Brain microvascular endothelial cell (primary cell): ENCODE measurements around the gene STYXL2.

Experiments used
- DNase-seq: peaks from one replicate; pipeline ENCODE4 v3.0.0-alpha.2; 2020
- H3K27ac ChIP-seq: fragments of 250-450 bp; sonication (Bioruptor Pico); 2 replicates; pipeline ENCODE4 v1.5.1; 2020; ENCODE audit warnings: mild to moderate bottlenecking, moderate library complexity
- H3K27me3 ChIP-seq: fragments of 250-450 bp; sonication (Bioruptor Pico); replicated peaks from 2 replicates; pipeline ENCODE4 v1.5.1; 2020; ENCODE audit warnings: mild to moderate bottlenecking
- H3K36me3 ChIP-seq: fragments of 250-450 bp; sonication (Bioruptor Pico); replicated peaks from 2 replicates; pipeline ENCODE4 v1.5.1; 2020; ENCODE audit warnings: mild to moderate bottlenecking
- H3K4me3 ChIP-seq: 2 replicates; pipeline ENCODE4 v1.5.1; 2011; ENCODE audit warnings: low read depth, mild to moderate bottlenecking, control low read depth, low read length, moderate library complexity
- in situ Hi-C: cut with HindIII; loops from 2 replicates; pipeline ENCODE4 v1.10.0; 2017; ENCODE audit warnings: low sequenced_read_pairs, low pct_ligation_motif_present
- TF ChIP-seq, protein P1 (sequence below): IDR thresholded peaks from 2 replicates; pipeline ENCODE4 v1.5.1; 2011; ENCODE audit warnings: low read depth, mild to moderate bottlenecking, moderate library complexity, low read length, control low read depth, inconsistent platforms; ENCODE audit errors: missing control alignments

STYXL2 gene

DNA sequence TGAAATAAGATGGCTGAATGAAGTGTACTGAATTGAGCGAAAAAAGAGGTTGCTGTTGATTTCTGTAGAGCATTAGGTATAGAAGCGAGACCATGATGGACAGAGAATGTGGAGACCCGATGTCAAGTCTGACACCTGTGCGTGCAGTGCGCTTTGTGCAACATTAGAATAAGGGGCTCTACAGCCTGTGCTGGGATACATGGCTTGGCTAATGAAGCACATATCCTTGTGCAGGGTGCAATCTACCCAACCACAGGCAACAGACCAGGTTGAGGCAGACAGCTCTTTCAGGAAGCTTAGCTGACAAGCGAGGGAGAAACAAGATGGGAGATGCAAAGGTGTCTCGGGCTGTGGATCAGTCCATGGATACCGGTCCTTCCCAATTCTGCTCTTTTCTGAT, 22.6 kb upstream of the STYXL2 start:
- in situ Hi-C loops, result no loop called here

DNA sequence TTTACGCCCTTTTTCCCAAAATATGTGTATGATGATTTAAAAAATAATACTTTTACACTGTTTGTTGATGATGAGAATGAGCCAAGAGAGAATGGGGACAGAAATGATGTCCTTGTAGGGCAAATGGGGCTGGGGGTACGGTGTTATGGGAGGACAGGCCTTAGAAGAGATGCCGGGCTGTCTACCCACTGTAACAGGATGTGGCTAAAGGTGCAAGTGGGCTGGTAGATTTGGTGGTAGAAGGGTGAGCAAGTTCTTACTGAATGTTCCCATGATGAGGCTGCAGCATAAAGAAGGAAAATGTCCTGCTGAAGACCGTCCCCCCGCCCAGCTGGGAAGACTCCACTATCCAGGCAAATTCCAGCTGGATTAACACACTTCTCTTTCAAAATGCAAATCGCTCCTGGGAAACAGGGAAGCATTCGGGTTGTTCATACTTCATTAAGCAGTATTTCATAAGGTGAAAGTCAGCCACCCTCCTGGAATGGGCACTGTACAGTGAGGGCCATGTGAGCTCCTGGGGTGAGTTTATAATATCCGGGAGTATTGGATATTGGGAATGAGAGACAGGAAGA, 17.7 kb upstream of the STYXL2 start:
- in situ Hi-C loops, result no loop called here
- H3K36me3 ChIP-seq, result no peaks in the 10 kb centered on the region
- no peak for DNase-seq
- H3K4me3 ChIP-seq, result no peak overlapping the region
- TF ChIP-seq, protein P1, sequence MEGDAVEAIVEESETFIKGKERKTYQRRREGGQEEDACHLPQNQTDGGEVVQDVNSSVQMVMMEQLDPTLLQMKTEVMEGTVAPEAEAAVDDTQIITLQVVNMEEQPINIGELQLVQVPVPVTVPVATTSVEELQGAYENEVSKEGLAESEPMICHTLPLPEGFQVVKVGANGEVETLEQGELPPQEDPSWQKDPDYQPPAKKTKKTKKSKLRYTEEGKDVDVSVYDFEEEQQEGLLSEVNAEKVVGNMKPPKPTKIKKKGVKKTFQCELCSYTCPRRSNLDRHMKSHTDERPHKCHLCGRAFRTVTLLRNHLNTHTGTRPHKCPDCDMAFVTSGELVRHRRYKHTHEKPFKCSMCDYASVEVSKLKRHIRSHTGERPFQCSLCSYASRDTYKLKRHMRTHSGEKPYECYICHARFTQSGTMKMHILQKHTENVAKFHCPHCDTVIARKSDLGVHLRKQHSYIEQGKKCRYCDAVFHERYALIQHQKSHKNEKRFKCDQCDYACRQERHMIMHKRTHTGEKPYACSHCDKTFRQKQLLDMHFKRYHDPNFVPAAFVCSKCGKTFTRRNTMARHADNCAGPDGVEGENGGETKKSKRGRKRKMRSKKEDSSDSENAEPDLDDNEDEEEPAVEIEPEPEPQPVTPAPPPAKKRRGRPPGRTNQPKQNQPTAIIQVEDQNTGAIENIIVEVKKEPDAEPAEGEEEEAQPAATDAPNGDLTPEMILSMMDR, result no peak
- H3K27ac ChIP-seq, result no peak overlapping the region
- peaks cover 12% of the 10 kb centered on the region for H3K27me3 ChIP-seq

More for the DNA sequence above, 22.6 kb upstream of the STYXL2 start:
- no peaks in the 10 kb centered on the region for H3K36me3 ChIP-seq
- TF ChIP-seq, protein P1, result no peak
- H3K27me3 ChIP-seq, result peaks cover 2% of the 10 kb centered on the region
- H3K27ac ChIP-seq, result no peak overlapping the region
- no peak for DNase-seq
- no peak overlapping the region for H3K4me3 ChIP-seq

DNA sequence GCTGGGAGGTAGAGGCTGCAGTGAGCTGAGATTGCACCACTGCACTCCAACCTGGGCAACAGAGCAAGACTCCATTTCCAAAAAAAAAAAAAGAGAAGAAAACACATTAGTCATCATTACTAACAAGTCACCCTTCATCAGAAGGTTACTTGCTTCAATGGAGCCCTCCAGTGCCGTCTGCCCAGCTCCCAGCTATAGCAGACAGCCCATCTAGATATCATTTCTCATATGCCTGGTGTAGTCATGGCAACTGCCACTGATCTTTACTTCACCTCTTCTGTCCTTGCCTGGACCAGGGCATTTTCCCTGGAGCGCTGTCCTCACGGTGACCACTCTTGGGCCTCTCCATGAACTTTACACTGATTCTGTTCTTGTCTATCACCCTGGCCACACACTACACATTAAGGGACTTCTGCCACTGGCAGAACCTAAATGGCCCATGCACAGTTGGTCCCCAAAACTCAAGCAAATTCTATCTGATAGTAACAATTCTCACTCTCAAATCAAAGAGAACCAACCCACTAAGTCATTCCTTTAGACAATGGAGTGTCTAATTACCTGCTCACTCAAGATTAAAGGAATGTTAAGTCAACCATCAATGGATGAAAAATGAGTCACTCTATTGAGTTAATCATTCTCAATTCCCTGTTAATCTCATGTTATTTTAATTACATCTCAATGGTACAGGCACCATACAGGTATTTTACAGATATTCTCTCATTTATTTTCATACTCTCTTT, 16.6 kb upstream of the STYXL2 start:
- H3K36me3 ChIP-seq, result no peaks in the 10 kb centered on the region
- H3K4me3 ChIP-seq, result no peak overlapping the region
- TF ChIP-seq, protein P1, result no peak
- in situ Hi-C loops, result no loop called here
- DNase-seq, result no peak
- H3K27ac ChIP-seq, result no peak overlapping the region
- peaks cover 12% of the 10 kb centered on the region for H3K27me3 ChIP-seq

DNA sequence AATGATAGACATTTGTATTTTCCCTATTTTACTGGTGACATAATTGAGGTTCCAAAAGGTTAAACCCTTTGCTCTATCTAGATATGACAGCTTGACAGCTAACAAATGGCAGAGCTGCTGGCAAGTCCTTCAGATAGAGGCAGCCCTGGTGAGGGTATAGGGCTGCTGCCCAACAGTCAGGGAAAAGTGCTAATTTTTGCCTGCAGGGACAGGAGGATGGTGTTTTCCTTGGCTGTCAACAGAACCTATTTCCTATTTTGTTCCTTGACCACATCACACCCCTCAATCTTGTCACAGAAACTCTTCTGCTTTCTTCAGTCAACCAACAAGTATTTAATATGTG, 16.0 kb upstream of the STYXL2 start:
- H3K4me3 ChIP-seq, result no peak overlapping the region
- DNase-seq, result no peak
- H3K27me3 ChIP-seq, result peaks cover 12% of the 10 kb centered on the region
- in situ Hi-C loops, result no loop called here
- TF ChIP-seq, protein P1, result no peak
- no peaks in the 10 kb centered on the region for H3K36me3 ChIP-seq
- H3K27ac ChIP-seq, result no peak overlapping the region

- TF ChIP-seq, protein P1, result no peak
- peaks cover 10% of the 10 kb centered on the region for H3K27me3 ChIP-seq
- in situ Hi-C loops, result no loop called here
- no peak overlapping the region for H3K4me3 ChIP-seq
- no peak for DNase-seq
- no peaks in the 10 kb centered on the region for H3K36me3 ChIP-seq
- no peak overlapping the region for H3K27ac ChIP-seq
Measured at GRCh38 chr1:167081594-167082156, 12.2 kb upstream of the STYXL2 start.
